HepG2 (cell line): Measurements from ENCODE around the gene FBXW10B. TPM values are rescaled to one million over a fixed set of nuclear protein-coding genes. Genes with fewer than 3 reads are reported as not detected.

Source experiments
- ATAC-seq: fragments of 200-7000 bp; cut with Tn5 transposase; 3 replicates; pipeline ENCODE4 v1.9.1; 2020; ENCODE audit warnings: mild to moderate bottlenecking, moderate library complexity
- BruUV-seq: library from RNA; stranded (reverse); fragments of 400-500 nt; replicated peaks from 2 replicates; lab custom pipeline; 2021; lab: Mats Ljungman, UMichigan
- CTCF ChIA-PET: fragments of 300-600 bp; formaldehyde crosslinking; extraction: SDS; loops from one replicate; lab custom pipeline; 2021; ENCODE audit warnings: low total read pairs, inconsistent platforms, low intra/inter-chr PET ratio; lab: Yijun Ruan, JAX
- POLR2A ChIA-PET: fragments of 350-600 bp; sonication (Branson Sonifier 250); formaldehyde crosslinking; loops from one replicate; lab custom pipeline; 2020; ENCODE audit warnings: antibody characterized with exemption, inconsistent platforms; lab: Yijun Ruan, JAX
- DNase-seq: peaks from one replicate; pipeline ENCODE4 v3.0.0-alpha.2; 2015; ENCODE audit warnings: low spot score
- FAIRE-seq: peaks from 3 replicates; lab custom pipeline; 2011; peaks lifted over from hg19 to GRCh38; lab: Jason Lieb, UNC
- H2AFZ ChIP-seq: one replicate; pipeline ENCODE4 v1.6.1; 2011; ENCODE audit warnings: low read length, inconsistent platforms
- H3K27ac ChIP-seq: fragments of 300-600 bp; 3 replicates; pipeline ENCODE4 v1.8.0; 2011; ENCODE audit warnings: mixed run types, mild to moderate bottlenecking, mixed read lengths, low read length, inconsistent platforms; ENCODE audit not compliant: insufficient read depth; ENCODE audit errors: extremely low read length
- H3K27me3 ChIP-seq, 2 experiments: fragments of 200-600 bp in 1 of 2; 2 replicates in 1 of 2; 3 replicates in 1 of 2; pipeline versions ENCODE4 v1.6.0 to v1.8.0; 2011; ENCODE audit warnings: low read length in 2 of 2, mild to moderate bottlenecking in 2 of 2, moderate library complexity in 2 of 2, inconsistent platforms in 1 of 2; ENCODE audit not compliant: insufficient read depth in 2 of 2, control insufficient read depth in 1 of 2
- H3K36me3 ChIP-seq, 2 experiments: fragments of 200-600 bp in 1 of 2; replicated peaks in 1 of 2; 2 replicates in 1 of 2; 3 replicates in 1 of 2; pipeline versions ENCODE4 v1.5.1 to v1.8.0; 2011; ENCODE audit warnings: low read length in 2 of 2, inconsistent platforms in 1 of 2; ENCODE audit not compliant: insufficient read depth in 2 of 2, control insufficient read depth in 1 of 2
- H3K4me1 ChIP-seq: 2 replicates; pipeline ENCODE4 v1.5.1; 2012; ENCODE audit warnings: low read length, inconsistent platforms; ENCODE audit not compliant: insufficient read depth
- H3K4me2 ChIP-seq: 2 replicates; pipeline ENCODE4 v1.6.0; 2011; ENCODE audit warnings: low read depth, low read length, inconsistent platforms
- H3K4me3 ChIP-seq, 3 experiments: fragments of 200-600 bp in 1 of 3; sonication (generic), shearing (Covaris generic) in 1 of 3; replicated peaks in 1 of 3; 2 replicates each; pipeline ENCODE4 v1.5.1; 2011 to 2016; ENCODE audit warnings: low read length in 3 of 3, inconsistent platforms in 2 of 3, low read depth in 2 of 3, mild to moderate bottlenecking in 2 of 3, control low read depth in 1 of 3, mixed read lengths in 1 of 3; ENCODE audit not compliant: insufficient read depth in 1 of 3
- H3K79me2 ChIP-seq: one replicate; pipeline ENCODE4 v1.6.1; 2011; ENCODE audit warnings: low read length, inconsistent platforms; ENCODE audit not compliant: insufficient read depth
- H3K9ac ChIP-seq: 2 replicates; pipeline ENCODE4 v1.6.0; 2011; ENCODE audit warnings: mild to moderate bottlenecking, low read depth, low read length, inconsistent platforms; ENCODE audit not compliant: insufficient read depth
- H3K9me3 ChIP-seq: 2 replicates; pipeline ENCODE4 v1.5.1; 2012; ENCODE audit warnings: mild to moderate bottlenecking, low read length
- H4K20me1 ChIP-seq: 2 replicates; pipeline ENCODE4 v1.6.0; 2011; ENCODE audit warnings: inconsistent platforms, mild to moderate bottlenecking, low read length, moderate library complexity; ENCODE audit not compliant: insufficient read depth
- RCOR2 ChIP-seq: IDR thresholded peaks from 2 replicates; pipeline ENCODE4 v1.6.1; 2016; ENCODE audit warnings: missing biosample characterization, missing genetic modification reagents
- SIN3A ChIP-seq: IDR thresholded peaks from 2 replicates; pipeline ENCODE4 v1.6.1; 2011; ENCODE audit warnings: low read depth, mild to moderate bottlenecking, control low read depth, low read length, borderline replicate concordance
- ZEB1 ChIP-seq: IDR thresholded peaks from 2 replicates; pipeline ENCODE4 v1.6.1; 2012; ENCODE audit warnings: mild to moderate bottlenecking, low read depth, inconsistent platforms; ENCODE audit not compliant: insufficient replicate concordance
- ZFP36L1 ChIP-seq: sonication (generic); formaldehyde crosslinking; IDR thresholded peaks from 2 replicates; pipeline ENCODE4 v1.8.0; 2022; ENCODE audit warnings: mild to moderate bottlenecking, missing genetic modification reagents, moderate library complexity
- ZNF225 ChIP-seq: sonication (generic); formaldehyde crosslinking; IDR thresholded peaks from 2 replicates; pipeline ENCODE4 v1.4.0; 2020; ENCODE audit warnings: mild to moderate bottlenecking, missing genetic modification reagents
- WGBS: methylation state at CpG from one replicate; pipeline ENCODE4 v1.1.6; 2017; ENCODE audit warnings: low lambda C conversion rate; 5-methylcytosine and 5-hydroxymethylcytosine counted together
- in situ Hi-C: cut with HindIII; loops from 2 replicates; pipeline ENCODE4 v1.10.0; 2017; ENCODE audit warnings: low pct_unique_long_range_greater_than_20kb; ENCODE audit not compliant: extremely low pct_ligation_motif_present
- intact Hi-C: fragments of 100-400 bp; cut with micrococcal nuclease; formaldehyde crosslinking; loops from one replicate; pipeline ENCODE4 v1.10.0; 2022; ENCODE audit not compliant: unreplicated experiment
- polyA plus RNA-seq, 8 experiments: library from polyadenylated mRNA; depleted of rRNA in 3 of 8; stranded (reverse) in 7 of 8; unstranded in 1 of 8; fragments of >200 nt; fragmentation: Illumina TruSeq in 4 of 8; extraction: Trizol in 4 of 8; gene quantifications; 2 replicates each; pipeline versions ENCODE4 v1.2.1 to v1.2.3, GENCODE V29; 2011 to 2016; ENCODE audit warnings: low read depth in 4 of 8, missing spikeins in 1 of 8, mixed read lengths in 1 of 8; ENCODE audit not compliant: insufficient read depth in 1 of 8
- total RNA-seq, 5 experiments: library from RNA; depleted of rRNA; stranded (reverse); fragments of >200 nt; fragmentation: Illumina TruSeq; extraction: Trizol; gene quantifications; 2 replicates each; pipeline ENCODE4 v1.2.3, GENCODE V29; 2016; ENCODE audit warnings: low read depth in 1 of 5
- TF ChIP-seq, protein P1 (sequence below): sonication (generic); formaldehyde crosslinking; IDR thresholded peaks from 2 replicates; pipeline ENCODE4 v1.8.0; 2022; ENCODE audit warnings: low read depth, missing genetic modification reagents
- TF ChIP-seq, protein P2 (sequence below): sonication (generic); formaldehyde crosslinking; IDR thresholded peaks from 2 replicates; pipeline ENCODE4 v1.8.0; 2022; ENCODE audit warnings: missing genetic modification reagents, mild to moderate bottlenecking, borderline replicate concordance

The FBXW10B gene
- total and polyA plus RNA-seq, 2 of the 13 experiments (the other 11 are each of a cell fraction or from before 2014, with no cell fraction given) = 0.13 to 0.15 TPM

DNA sequence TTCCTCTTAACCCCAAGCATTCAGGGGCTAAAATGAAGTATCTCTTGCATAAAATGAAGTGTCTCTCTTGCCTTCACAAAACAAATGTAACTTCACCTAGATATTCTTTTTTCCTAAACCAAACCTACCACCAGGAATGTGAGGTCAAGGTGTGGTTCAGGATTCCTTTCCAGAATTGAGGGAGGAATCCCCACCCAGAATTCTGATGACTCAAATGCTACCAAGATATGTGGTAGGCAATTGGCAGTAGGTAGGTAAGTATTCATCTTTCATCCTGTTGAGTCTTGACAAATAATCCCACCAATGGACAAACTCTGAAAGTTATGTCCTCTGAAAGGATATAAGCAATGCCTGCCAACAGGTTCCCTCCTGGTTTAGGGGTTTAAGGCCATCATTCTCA, 38.4 kb upstream of the FBXW10B start:
- TF ChIP-seq ZFP36L1 (CRISPR knock-in tag) = no peak
- TF ChIP-seq ZNF225 (CRISPR knock-in tag) = no peak
- TF ChIP-seq SIN3A = no peak
- TF ChIP-seq, protein P1, sequence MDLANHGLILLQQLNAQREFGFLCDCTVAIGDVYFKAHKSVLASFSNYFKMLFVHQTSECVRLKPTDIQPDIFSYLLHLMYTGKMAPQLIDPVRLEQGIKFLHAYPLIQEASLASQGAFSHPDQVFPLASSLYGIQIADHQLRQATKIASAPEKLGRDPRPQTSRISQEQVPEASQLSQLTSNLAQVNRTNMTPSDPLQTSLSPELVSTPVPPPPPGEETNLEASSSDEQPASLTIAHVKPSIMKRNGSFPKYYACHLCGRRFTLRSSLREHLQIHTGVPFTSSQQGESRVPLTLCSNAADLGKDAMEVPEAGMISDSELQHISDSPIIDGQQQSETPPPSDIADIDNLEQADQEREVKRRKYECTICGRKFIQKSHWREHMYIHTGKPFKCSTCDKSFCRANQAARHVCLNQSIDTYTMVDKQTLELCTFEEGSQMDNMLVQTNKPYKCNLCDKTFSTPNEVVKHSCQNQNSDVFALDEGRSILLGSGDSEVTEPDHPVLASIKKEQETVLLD = no peak
- TF ChIP-seq ZEB1 = no peak
- TF ChIP-seq, all 625 proteins: peak for 0
- CTCF ChIA-PET = no interaction called here
- Histone ChIP-seq H3K9ac (no peak overlapping the region), H3K79me2 (no peaks in the 10 kb centered on the region), H3K9me3 (no peaks in the 10 kb centered on the region), H4K20me1 (no peaks in the 10 kb centered on the region), H3K4me2 (no peak overlapping the region), H3K27ac (no peak overlapping the region), H3K4me1 (no peaks in the 10 kb centered on the region), H3K27me3 (no peaks in the 10 kb centered on the region), H3K36me3 (peaks cover 0 to 10% of the 10 kb centered on the region in 2 experiments; a peak in 2 of 5 replicates), H3K4me3 (no peak overlapping the region), H2AFZ (no peak overlapping the region)
- BruUV-seq = no TSS peak
- in situ Hi-C loops = no loop called here
- intact Hi-C loops = no loop called here
- ATAC-seq (no peak), DNase-seq (no peak), FAIRE-seq (no peak)
- POLR2A ChIA-PET = no interaction called here

DNA sequence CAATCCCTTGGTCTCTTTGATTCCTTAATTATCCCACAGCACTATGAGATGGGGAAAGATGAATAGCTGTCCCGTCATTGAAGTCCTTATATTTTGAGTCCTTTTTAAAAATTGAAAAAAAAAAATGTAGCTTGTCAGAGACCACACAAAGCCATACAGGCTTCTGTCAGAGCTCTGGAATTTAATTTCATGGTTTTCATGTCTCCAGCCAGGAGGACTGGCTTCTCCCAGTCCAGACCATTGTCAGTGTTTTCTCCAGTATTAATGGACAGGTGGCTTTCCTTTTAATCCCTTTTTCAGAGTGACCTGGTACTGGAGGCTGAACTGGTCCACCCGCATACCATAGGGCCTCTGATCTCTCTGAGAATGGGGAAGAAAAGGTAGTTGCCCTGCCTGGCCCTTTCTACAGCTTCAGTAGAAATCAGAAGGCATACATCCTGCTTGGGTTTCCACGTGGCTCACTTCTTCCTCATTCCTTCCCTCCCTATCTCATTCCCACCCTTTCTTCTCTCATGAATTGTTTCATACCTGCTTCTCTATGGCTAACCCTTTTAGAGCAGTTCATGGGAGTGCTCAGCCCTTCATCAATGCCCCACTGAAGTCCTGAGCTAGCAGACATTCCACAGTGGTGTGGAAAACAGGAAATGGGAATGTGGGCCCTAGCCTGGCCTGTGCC, 35.5 kb upstream of the FBXW10B start:
- Histone ChIP-seq H3K9ac (no peak overlapping the region), H3K4me1 (no peaks in the 10 kb centered on the region), H3K4me2 (no peak overlapping the region)

More for the DNA sequence above, 35.5 kb upstream of the FBXW10B start:
- Histone ChIP-seq H2AFZ (no peak overlapping the region), H3K9me3 (no peaks in the 10 kb centered on the region), H3K4me3 (no peak overlapping the region), H3K79me2 (no peaks in the 10 kb centered on the region), H3K27me3 (no peaks in the 10 kb centered on the region), H3K36me3 (peaks cover 0 to 7% of the 10 kb centered on the region in 2 experiments; a peak in 1 of 5 replicates), H3K27ac (no peak overlapping the region), H4K20me1 (no peaks in the 10 kb centered on the region)
- in situ Hi-C loops = no loop called here
- POLR2A ChIA-PET = interaction anchor here (0.7 kb wide), 1 partner anchor 355 kb away, joined by 3 read pairs; no protein-coding TSS in a partner anchor
- no peak for FAIRE-seq
- TF ChIP-seq, protein P2, sequence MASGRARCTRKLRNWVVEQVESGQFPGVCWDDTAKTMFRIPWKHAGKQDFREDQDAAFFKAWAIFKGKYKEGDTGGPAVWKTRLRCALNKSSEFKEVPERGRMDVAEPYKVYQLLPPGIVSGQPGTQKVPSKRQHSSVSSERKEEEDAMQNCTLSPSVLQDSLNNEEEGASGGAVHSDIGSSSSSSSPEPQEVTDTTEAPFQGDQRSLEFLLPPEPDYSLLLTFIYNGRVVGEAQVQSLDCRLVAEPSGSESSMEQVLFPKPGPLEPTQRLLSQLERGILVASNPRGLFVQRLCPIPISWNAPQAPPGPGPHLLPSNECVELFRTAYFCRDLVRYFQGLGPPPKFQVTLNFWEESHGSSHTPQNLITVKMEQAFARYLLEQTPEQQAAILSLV (CRISPR knock-in tag) = no peak
- no peak for TF ChIP-seq RCOR2 (CRISPR knock-in tag)
- BruUV-seq = no TSS peak
- ATAC-seq = no peak
- DNase-seq = no peak
- intact Hi-C loops = no loop called here
- CTCF ChIA-PET = no interaction called here
- WGBS = 85% methylated on average over 3 of the region's 3 CpGs
